GM15510 (cell line): ENCODE results near the gene RPL14.

ENCODE experiments used
- POLR2A ChIP-seq: IDR thresholded peaks from 3 replicates; pipeline ENCODE4 v1.6.1; 2011; ENCODE audit warnings: borderline replicate concordance; ENCODE audit not compliant: insufficient read length; ENCODE audit errors: extremely low read depth

RPL14 gene

GRCh38 chr3:40456940-40457823, at the start of gene RPL14:
Gene RPL14, plus strand, starts transcription at chr3:40457339. Its CDS starts 133 bp downstream, at chr3:40457472.
- peak; percentile 92 for TF ChIP-seq POLR2A

GRCh38 chr3:40407611-40408010, 49.5 kb upstream of the RPL14 start:
- TF ChIP-seq POLR2A: no peak

GRCh38 chr3:40414270-40414669, 42.9 kb upstream of the RPL14 start:
- no peak for TF ChIP-seq POLR2A

GRCh38 chr3:40417845-40418543, 39.1 kb upstream of the RPL14 start:
- no peak for TF ChIP-seq POLR2A

GRCh38 chr3:40422861-40423260, 34.3 kb upstream of the RPL14 start:
- no peak for TF ChIP-seq POLR2A

GRCh38 chr3:40427045-40427669, 30.0 kb upstream of the RPL14 start:
- no peak for TF ChIP-seq POLR2A

- TF ChIP-seq POLR2A: no peak
Observed at GRCh38 chr3:40432793-40433192, 24.3 kb upstream of the RPL14 start.

GRCh38 chr3:40437889-40438288, 19.2 kb upstream of the RPL14 start:
- no peak for TF ChIP-seq POLR2A

- TF ChIP-seq POLR2A: no peak
Observed at GRCh38 chr3:40445062-40445461, 12.1 kb upstream of the RPL14 start.

GRCh38 chr3:40445880-40446279, 11.3 kb upstream of the RPL14 start:
- TF ChIP-seq POLR2A: no peak

GRCh38 chr3:40450438-40450837, 6.7 kb upstream of the RPL14 start:
- no peak for TF ChIP-seq POLR2A

GRCh38 chr3:40451551-40451950, 5.6 kb upstream of the RPL14 start:
- no peak for TF ChIP-seq POLR2A

- TF ChIP-seq POLR2A: no peak
Observed at GRCh38 chr3:40452057-40452456, 5.1 kb upstream of the RPL14 start.

- TF ChIP-seq POLR2A: no peak
Observed at GRCh38 chr3:40452562-40452875, 4.6 kb upstream of the RPL14 start.
